Measurements from ENCODE around the gene IFTAP. TPM values are rescaled to one million over a fixed set of nuclear protein-coding genes. Genes with fewer than 3 reads are reported as not detected.
A peak's percentile ranks its signal among the peaks of the same experiment; 100 is the strongest.

IFTAP gene
- total and polyA plus RNA-seq, 2 experiments from 2014 or later: 17.8 to 34.1 TPM

DNA sequence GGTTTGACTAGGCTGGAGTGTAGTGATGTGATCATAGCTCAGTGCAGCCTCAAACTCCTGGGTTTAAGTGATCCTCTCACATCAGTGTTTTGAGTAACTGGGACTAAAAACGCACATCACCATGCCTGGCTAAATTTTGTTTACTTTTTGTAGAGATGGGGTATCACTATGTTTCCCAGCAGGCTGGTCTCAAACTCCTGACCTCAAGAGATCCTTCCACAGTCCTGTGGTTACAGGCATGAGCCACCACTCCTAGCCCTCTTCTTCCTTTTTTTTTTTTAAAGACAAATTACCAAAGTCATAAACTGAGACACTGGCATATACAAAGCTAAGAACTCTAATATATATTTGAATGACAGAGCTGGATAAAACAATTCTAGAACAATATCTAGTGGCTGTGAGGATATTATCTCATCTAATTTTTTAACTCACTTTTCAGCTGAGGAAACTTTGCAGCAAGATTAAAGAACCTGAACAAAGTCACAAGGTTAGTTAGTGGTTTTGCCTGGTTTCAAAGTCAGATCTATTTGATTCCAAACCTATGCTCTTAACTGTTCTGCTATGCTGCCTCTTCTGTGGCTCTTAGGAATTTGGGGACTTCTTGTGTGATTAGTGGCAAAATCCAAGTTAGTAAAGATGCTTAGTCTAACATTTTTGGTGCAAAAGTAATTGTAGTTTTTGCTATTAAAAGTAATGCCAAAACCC lies 99.0 kb downstream of the IFTAP start:
- Histone ChIP-seq H2AFZ (no peak overlapping the region), H3K27me3 (no peaks in the 10 kb centered on the region), H3K4me1 (ENCODE audit: insufficient read depth) (no peaks in the 10 kb centered on the region), H3K9me2 (replicated peaks; ENCODE audit: insufficient read depth) (no peaks in the 10 kb centered on the region), H3K79me2 (no peaks in the 10 kb centered on the region), H3K4me3 (no peak overlapping the region), H3K36me3 (replicated peaks; ENCODE audit: insufficient read depth, low read depth) (no peaks in the 10 kb centered on the region), H3K4me2 (no peak overlapping the region), H4K20me1 (ENCODE audit: insufficient read depth, poor library complexity, severe bottlenecking) (no peaks in the 10 kb centered on the region), H3K27ac (no peak overlapping the region), H3K9me3 (ENCODE audit: low read depth) (no peaks in the 10 kb centered on the region)
- 53% methylated on average over 1 of the region's 1 CpG for WGBS (ENCODE audit: low lambda C conversion rate, missing lambda C conversion rate)
- no peak for DNase-seq (ENCODE audit: low spot score)
- TF ChIP-seq EZH2 (IDR thresholded peaks at IDR 0.05; ENCODE audit: borderline replicate concordance) (no peak), EZH2phosphoT487 (IDR thresholded peaks at IDR 0.05; ENCODE audit: low read depth, severe bottlenecking, unreplicated experiment) (no peak)
- TF ChIP-seq, protein P1, sequence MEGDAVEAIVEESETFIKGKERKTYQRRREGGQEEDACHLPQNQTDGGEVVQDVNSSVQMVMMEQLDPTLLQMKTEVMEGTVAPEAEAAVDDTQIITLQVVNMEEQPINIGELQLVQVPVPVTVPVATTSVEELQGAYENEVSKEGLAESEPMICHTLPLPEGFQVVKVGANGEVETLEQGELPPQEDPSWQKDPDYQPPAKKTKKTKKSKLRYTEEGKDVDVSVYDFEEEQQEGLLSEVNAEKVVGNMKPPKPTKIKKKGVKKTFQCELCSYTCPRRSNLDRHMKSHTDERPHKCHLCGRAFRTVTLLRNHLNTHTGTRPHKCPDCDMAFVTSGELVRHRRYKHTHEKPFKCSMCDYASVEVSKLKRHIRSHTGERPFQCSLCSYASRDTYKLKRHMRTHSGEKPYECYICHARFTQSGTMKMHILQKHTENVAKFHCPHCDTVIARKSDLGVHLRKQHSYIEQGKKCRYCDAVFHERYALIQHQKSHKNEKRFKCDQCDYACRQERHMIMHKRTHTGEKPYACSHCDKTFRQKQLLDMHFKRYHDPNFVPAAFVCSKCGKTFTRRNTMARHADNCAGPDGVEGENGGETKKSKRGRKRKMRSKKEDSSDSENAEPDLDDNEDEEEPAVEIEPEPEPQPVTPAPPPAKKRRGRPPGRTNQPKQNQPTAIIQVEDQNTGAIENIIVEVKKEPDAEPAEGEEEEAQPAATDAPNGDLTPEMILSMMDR (IDR thresholded peaks at IDR 0.05; ENCODE audit: poor library complexity): no peak

DNA sequence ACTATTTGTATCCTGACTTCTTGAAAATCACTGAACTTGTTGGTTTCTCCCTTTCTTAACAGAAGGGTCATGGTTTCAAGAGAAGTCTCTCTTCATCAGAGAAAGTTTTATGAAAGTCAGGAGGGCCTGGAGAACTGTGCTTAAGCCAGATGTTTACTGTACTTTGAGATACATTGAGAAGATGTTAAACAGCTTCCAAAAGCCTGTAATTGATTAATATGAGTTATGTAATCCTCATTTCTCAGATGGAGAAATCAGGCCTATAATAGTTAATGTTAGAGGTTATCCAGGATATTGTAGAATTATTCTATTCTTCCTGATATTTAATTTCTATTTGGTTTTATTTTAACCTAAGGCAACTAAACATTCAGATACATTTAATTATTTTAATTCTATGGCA lies 100.8 kb downstream of the IFTAP start:
- Histone ChIP-seq H3K9me2 (replicated peaks; ENCODE audit: insufficient read depth) (no peaks in the 10 kb centered on the region), H3K4me3 (no peak overlapping the region), H3K4me2 (no peak overlapping the region), H3K4me1 (ENCODE audit: insufficient read depth) (no peaks in the 10 kb centered on the region), H3K36me3 (replicated peaks; ENCODE audit: insufficient read depth, low read depth) (no peaks in the 10 kb centered on the region), H2AFZ (no peak overlapping the region), H3K27ac (peak overlapping the region; percentile 40), H4K20me1 (ENCODE audit: insufficient read depth, poor library complexity, severe bottlenecking) (no peaks in the 10 kb centered on the region), H3K27me3 (no peaks in the 10 kb centered on the region), H3K9me3 (ENCODE audit: low read depth) (no peaks in the 10 kb centered on the region), H3K79me2 (no peaks in the 10 kb centered on the region)
- TF ChIP-seq, protein P1 (IDR thresholded peaks at IDR 0.05; ENCODE audit: poor library complexity): no peak
- TF ChIP-seq EZH2 (IDR thresholded peaks at IDR 0.05; ENCODE audit: borderline replicate concordance) (no peak), EZH2phosphoT487 (IDR thresholded peaks at IDR 0.05; ENCODE audit: low read depth, severe bottlenecking, unreplicated experiment) (no peak)
- DNase-seq (ENCODE audit: low spot score): no peak

DNA sequence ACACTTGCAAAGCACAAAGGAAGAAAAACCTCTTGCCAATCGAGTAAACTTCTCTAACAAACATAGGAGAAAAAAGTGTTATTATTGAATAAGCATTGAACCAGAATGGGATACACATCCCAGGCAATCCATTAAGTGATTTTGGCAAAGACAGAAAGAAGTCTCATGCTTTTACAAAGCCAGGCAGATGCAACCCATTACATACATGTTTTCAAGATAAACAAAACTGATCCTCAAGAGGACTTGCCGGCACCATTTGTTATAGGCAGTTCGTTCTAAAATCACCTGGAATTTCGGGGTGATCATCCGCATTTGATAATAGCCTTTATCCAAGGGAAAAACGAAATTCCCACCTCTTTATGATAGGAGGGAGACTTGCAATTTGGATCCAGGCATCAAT lies 101.3 kb downstream of the IFTAP start:
- no peaks in the 10 kb centered on the region for H3K9me2 ChIP-seq (replicated peaks; ENCODE audit: insufficient read depth)
- H3K36me3 ChIP-seq (replicated peaks; ENCODE audit: insufficient read depth, low read depth): no peaks in the 10 kb centered on the region
- no peaks in the 10 kb centered on the region for H4K20me1 ChIP-seq (ENCODE audit: insufficient read depth, poor library complexity, severe bottlenecking)
- no peak overlapping the region for H3K4me3 ChIP-seq
- TF ChIP-seq EZH2phosphoT487 (IDR thresholded peaks at IDR 0.05; ENCODE audit: low read depth, severe bottlenecking, unreplicated experiment) (no peak), EZH2 (IDR thresholded peaks at IDR 0.05; ENCODE audit: borderline replicate concordance) (no peak)
- TF ChIP-seq, protein P1 (IDR thresholded peaks at IDR 0.05; ENCODE audit: poor library complexity): no peak
- peak overlapping the region; percentile 40 for H3K27ac ChIP-seq
- H3K79me2 ChIP-seq: no peaks in the 10 kb centered on the region
- H3K9me3 ChIP-seq (ENCODE audit: low read depth): no peaks in the 10 kb centered on the region
- no peaks in the 10 kb centered on the region for H3K27me3 ChIP-seq
- no peak for DNase-seq (ENCODE audit: low spot score)
- H2AFZ ChIP-seq: no peak overlapping the region
- H3K4me2 ChIP-seq: peak overlapping the region; percentile 14
- 49% methylated on average over 6 of the region's 6 CpGs for WGBS (ENCODE audit: low lambda C conversion rate, missing lambda C conversion rate)
- H3K4me1 ChIP-seq (ENCODE audit: insufficient read depth): no peaks in the 10 kb centered on the region
